OCI-LY3 (cell line): ENCODE measurements around the gene OSMR.

ENCODE experiments used
- EZH2phosphoT487 ChIP-seq: fragments of 200-600 bp; shearing (Covaris generic); IDR thresholded peaks from 2 replicates; pipeline ENCODE4 v1.6.1; 2018; ENCODE audit warnings: antibody characterized with exemption, mixed run types, low read depth
- TF ChIP-seq, protein P1 (sequence below): fragments of 200-600, 300-600 bp; sonication (generic); IDR thresholded peaks from 2 replicates; pipeline ENCODE4 v1.5.1; 2014; ENCODE audit warnings: antibody characterized with exemption, low read length, low read depth

DNA sequence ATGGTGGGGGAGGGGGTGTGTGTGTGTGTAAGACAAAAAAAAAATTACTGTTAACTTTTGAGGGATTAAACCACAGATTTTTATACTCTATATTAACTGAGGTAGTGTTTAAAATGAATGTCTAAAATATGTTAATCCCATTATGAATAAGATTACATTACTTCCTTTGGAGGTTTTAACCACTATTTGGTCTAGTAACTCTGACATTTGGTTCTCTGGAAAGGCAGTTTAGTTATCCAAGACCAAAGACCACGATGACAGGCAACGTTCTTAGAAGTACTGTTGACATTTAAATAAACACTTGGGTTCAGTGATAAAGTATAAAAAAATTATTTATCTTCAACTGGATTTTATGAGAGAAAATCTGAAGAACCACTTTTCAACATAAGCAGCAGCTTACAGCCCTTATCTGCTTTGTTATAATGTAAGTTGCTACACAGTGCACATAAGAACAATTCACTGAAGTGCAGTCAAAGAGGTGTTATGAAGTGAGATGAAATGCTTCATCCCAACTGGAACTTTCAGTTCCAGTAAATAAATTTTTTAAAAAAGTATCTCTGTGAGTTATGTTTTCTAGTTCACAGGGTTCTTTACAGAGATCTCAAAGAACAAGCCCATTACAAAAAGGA is 94.5 kb downstream of the OSMR start:
- TF ChIP-seq, protein P1, sequence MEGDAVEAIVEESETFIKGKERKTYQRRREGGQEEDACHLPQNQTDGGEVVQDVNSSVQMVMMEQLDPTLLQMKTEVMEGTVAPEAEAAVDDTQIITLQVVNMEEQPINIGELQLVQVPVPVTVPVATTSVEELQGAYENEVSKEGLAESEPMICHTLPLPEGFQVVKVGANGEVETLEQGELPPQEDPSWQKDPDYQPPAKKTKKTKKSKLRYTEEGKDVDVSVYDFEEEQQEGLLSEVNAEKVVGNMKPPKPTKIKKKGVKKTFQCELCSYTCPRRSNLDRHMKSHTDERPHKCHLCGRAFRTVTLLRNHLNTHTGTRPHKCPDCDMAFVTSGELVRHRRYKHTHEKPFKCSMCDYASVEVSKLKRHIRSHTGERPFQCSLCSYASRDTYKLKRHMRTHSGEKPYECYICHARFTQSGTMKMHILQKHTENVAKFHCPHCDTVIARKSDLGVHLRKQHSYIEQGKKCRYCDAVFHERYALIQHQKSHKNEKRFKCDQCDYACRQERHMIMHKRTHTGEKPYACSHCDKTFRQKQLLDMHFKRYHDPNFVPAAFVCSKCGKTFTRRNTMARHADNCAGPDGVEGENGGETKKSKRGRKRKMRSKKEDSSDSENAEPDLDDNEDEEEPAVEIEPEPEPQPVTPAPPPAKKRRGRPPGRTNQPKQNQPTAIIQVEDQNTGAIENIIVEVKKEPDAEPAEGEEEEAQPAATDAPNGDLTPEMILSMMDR: no peak
- TF ChIP-seq EZH2phosphoT487: no peak
